DOHH2 (cell line): Measurements from ENCODE around the gene ERI2.

Source experiments
- CTCF ChIP-seq: fragments of 200-600 bp; sonication (generic); IDR thresholded peaks from one replicate; pipeline ENCODE4 v1.5.1; 2014; ENCODE audit warnings: antibody characterized with exemption, mild to moderate bottlenecking, low read depth, low read length; ENCODE audit not compliant: poor library complexity, severe bottlenecking
- EZH2phosphoT487 ChIP-seq: fragments of 200-600 bp; sonication (generic); IDR thresholded peaks from 2 replicates; pipeline ENCODE4 v1.6.1; 2017; ENCODE audit warnings: borderline replicate concordance, mild to moderate bottlenecking, antibody characterized with exemption, low read length, moderate library complexity, mixed read lengths

- TF ChIP-seq CTCF (no peak), EZH2phosphoT487 (no peak)
These were observed 40.3 kb upstream of the ERI2 start for GRCh38 chr16:20846551-20846950.
